Vagina (tissue), 2 donors: ENCODE data around the gene BSN. TPM values are rescaled to one million over a fixed set of nuclear protein-coding genes. Genes with fewer than 3 reads are reported as not detected.

ENCODE experiments used
- DNase-seq, 2 donors: peaks; one replicate each; pipeline ENCODE4 v3.0.0-alpha.2; 2017; ENCODE audit errors: extremely low spot score in 2 of 2
- H3K27ac ChIP-seq: fragments of 200-600 bp; sonication (generic); one replicate; pipeline ENCODE4 v1.5.1; 2019
- H3K27me3 ChIP-seq: fragments of 200-600 bp; sonication (generic); one replicate; pipeline ENCODE4 v1.5.1; 2019
- H3K36me3 ChIP-seq, 2 donors: fragments of 200-600 bp; sonication (generic); one replicate each; pipeline ENCODE4 v1.5.1; 2017 to 2019
- H3K4me1 ChIP-seq: fragments of 200-600 bp; sonication (generic); one replicate; pipeline ENCODE4 v1.5.1; 2019
- H3K4me3 ChIP-seq, 2 donors: fragments of 200-600 bp; sonication (generic); 1 replicate in 1 of 2; 2 replicates in 1 of 2; pipeline ENCODE4 v1.5.1; 2016 to 2019
- H3K9me3 ChIP-seq: fragments of 200-600 bp; sonication (generic); one replicate; pipeline ENCODE4 v1.5.1; 2019
- POLR2A ChIP-seq, 2 donors: fragments of 450-650 bp; IDR thresholded peaks; one replicate each; pipeline ENCODE4 v1.6.1; 2017; ENCODE audit warnings: antibody characterized with exemption in 2 of 2, mild to moderate bottlenecking in 2 of 2, moderate library complexity in 2 of 2
- POLR2AphosphoS5 ChIP-seq, 2 donors: sonication (generic); formaldehyde crosslinking; IDR thresholded peaks; one replicate each; pipeline ENCODE4 v1.9.0; 2017; ENCODE audit warnings: antibody characterized with exemption in 2 of 2, mild to moderate bottlenecking in 2 of 2, low read depth in 1 of 2; ENCODE audit not compliant: insufficient read depth in 1 of 2
- intact Hi-C: fragments of 100-400 bp; cut with DNase I; formaldehyde crosslinking; loops from one replicate; pipeline ENCODE4 v1.15.1; 2023
- total RNA-seq: library from RNA; depleted of rRNA; stranded (reverse); fragments of >200 nt; gene quantifications from one replicate; pipeline ENCODE4 v1.2.3, GENCODE V29; 2016
- TF ChIP-seq, protein P1 (sequence below), 3 experiments: fragments of 450-650 bp in 2 of 3; fragments of 200-600 bp in 1 of 3; sonication (generic) in 1 of 3; IDR thresholded peaks; one replicate each; pipeline ENCODE4 v1.5.1; 2017 to 2019; ENCODE audit warnings: antibody characterized with exemption in 3 of 3, mild to moderate bottlenecking in 2 of 3, moderate library complexity in 2 of 3

Gene BSN
- total RNA-seq, 1 donor from 2014 or later: 0.74 TPM

DNA sequence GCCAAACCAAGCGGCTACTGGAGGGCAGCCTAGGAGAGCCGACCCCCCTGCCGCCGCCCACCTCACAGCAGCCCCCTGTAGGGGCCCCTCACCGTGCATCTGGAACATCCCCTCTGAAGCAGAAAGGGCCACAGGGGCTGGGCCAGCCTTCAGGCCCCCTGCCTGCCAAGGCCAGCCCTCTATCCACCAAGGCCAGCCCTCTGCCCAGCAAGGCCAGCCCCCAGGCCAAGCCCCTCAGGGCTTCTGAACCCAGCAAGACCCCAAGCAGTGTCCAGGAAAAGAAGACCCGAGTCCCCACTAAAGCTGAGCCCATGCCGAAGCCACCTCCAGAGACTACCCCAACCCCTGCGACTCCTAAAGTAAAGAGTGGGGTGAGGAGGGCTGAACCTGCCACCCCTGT lies 96.4 kb downstream of the BSN start:
- TF ChIP-seq, protein P1, sequence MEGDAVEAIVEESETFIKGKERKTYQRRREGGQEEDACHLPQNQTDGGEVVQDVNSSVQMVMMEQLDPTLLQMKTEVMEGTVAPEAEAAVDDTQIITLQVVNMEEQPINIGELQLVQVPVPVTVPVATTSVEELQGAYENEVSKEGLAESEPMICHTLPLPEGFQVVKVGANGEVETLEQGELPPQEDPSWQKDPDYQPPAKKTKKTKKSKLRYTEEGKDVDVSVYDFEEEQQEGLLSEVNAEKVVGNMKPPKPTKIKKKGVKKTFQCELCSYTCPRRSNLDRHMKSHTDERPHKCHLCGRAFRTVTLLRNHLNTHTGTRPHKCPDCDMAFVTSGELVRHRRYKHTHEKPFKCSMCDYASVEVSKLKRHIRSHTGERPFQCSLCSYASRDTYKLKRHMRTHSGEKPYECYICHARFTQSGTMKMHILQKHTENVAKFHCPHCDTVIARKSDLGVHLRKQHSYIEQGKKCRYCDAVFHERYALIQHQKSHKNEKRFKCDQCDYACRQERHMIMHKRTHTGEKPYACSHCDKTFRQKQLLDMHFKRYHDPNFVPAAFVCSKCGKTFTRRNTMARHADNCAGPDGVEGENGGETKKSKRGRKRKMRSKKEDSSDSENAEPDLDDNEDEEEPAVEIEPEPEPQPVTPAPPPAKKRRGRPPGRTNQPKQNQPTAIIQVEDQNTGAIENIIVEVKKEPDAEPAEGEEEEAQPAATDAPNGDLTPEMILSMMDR (IDR thresholded peaks at IDR 0.05): no peak
- TF ChIP-seq POLR2A (IDR thresholded peaks at IDR 0.05): no peak
- no peak for TF ChIP-seq POLR2AphosphoS5 (IDR thresholded peaks at IDR 0.05; ENCODE audit: insufficient read depth in 1 of 2, low read depth in 1 of 2)
- intact Hi-C loops: no loop called here
- no peak overlapping the region for H3K4me3 ChIP-seq
- no peaks in the 10 kb centered on the region for H3K27me3 ChIP-seq
- no peak for DNase-seq
- H3K36me3 ChIP-seq: no peaks in the 10 kb centered on the region
- no peak overlapping the region for H3K27ac ChIP-seq
- no peaks in the 10 kb centered on the region for H3K4me1 ChIP-seq
- no peaks in the 10 kb centered on the region for H3K9me3 ChIP-seq

DNA sequence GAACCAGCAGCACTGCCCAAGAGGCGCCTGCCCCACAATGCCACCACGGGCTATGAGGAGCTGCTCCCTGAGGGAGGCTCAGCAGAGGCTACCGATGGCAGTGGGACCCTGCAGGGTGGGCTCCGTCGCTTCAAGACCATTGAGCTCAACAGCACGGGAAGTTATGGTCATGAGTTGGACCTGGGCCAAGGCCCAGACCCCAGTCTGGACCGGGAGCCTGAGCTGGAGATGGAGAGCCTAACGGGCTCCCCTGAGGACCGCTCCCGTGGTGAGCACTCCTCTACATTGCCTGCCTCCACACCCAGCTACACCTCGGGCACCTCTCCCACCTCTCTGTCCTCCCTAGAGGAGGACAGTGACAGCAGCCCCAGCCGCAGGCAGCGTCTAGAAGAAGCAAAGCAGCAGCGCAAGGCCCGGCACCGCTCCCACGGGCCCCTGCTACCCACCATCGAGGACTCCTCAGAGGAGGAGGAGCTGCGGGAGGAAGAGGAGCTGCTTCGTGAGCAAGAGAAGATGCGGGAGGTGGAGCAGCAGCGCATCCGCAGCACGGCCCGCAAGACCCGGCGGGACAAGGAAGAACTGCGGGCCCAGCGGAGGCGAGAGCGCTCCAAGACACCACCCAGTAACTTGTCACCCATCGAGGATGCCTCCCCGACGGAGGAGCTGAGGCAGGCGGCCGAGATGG lies 98.1 kb downstream of the BSN start:
- no peaks in the 10 kb centered on the region for H3K4me1 ChIP-seq
- no peak overlapping the region for H3K4me3 ChIP-seq
- DNase-seq: no peak
- intact Hi-C loops: no loop called here
- H3K27me3 ChIP-seq: no peaks in the 10 kb centered on the region
- no peaks in the 10 kb centered on the region for H3K36me3 ChIP-seq
- H3K27ac ChIP-seq: no peak overlapping the region
- no peak for TF ChIP-seq POLR2AphosphoS5 (IDR thresholded peaks at IDR 0.05; ENCODE audit: insufficient read depth in 1 of 2, low read depth in 1 of 2)
- no peaks in the 10 kb centered on the region for H3K9me3 ChIP-seq

DNA sequence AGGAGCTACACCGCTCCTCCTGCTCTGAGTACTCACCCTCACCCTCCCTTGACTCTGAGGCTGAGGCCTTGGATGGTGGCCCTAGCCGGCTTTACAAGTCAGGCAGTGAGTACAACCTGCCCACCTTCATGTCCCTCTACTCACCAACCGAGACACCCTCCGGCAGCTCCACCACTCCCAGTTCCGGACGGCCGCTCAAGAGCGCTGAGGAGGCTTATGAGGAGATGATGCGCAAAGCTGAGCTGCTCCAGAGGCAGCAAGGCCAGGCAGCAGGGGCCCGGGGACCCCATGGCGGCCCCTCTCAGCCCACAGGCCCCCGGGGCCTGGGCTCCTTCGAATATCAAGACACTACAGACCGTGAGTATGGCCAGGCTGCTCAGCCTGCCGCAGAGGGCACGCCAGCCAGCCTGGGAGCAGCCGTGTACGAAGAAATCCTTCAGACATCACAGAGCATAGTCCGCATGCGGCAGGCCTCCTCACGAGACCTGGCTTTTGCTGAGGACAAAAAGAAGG lies 98.7 kb downstream of the BSN start:
- no peak overlapping the region for H3K4me3 ChIP-seq
- TF ChIP-seq, protein P1 (IDR thresholded peaks at IDR 0.05): no peak
- no peak for TF ChIP-seq POLR2AphosphoS5 (IDR thresholded peaks at IDR 0.05; ENCODE audit: insufficient read depth in 1 of 2, low read depth in 1 of 2)
- H3K27me3 ChIP-seq: no peaks in the 10 kb centered on the region
- no peaks in the 10 kb centered on the region for H3K9me3 ChIP-seq
- no peaks in the 10 kb centered on the region for H3K4me1 ChIP-seq
- H3K36me3 ChIP-seq: no peaks in the 10 kb centered on the region
- DNase-seq: no peak
- intact Hi-C loops: no loop called here
- H3K27ac ChIP-seq: no peak overlapping the region

DNA sequence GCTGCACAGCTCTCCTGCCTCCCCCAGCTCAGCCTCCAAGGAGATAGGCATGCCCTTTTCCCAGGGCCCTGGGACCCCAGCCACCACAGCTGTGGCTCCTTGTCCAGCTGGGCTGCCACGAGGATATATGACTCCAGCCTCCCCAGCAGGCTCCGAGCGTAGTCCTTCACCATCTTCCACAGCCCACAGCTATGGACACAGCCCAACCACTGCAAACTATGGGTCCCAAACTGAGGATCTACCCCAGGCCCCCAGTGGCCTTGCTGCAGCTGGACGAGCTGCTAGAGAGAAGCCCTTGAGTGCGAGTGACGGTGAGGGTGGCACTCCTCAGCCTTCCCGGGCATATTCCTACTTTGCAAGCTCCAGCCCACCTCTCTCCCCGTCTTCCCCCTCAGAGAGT lies 99.3 kb downstream of the BSN start:
- TF ChIP-seq POLR2AphosphoS5 (IDR thresholded peaks at IDR 0.05; ENCODE audit: insufficient read depth in 1 of 2, low read depth in 1 of 2) (no peak), POLR2A (IDR thresholded peaks at IDR 0.05) (no peak)
- TF ChIP-seq, protein P1 (IDR thresholded peaks at IDR 0.05): no peak
- no peaks in the 10 kb centered on the region for H3K9me3 ChIP-seq
- no peak for DNase-seq
- no peak overlapping the region for H3K27ac ChIP-seq
- no peak overlapping the region for H3K4me3 ChIP-seq
- H3K27me3 ChIP-seq: no peaks in the 10 kb centered on the region
- no peaks in the 10 kb centered on the region for H3K4me1 ChIP-seq
- intact Hi-C loops: no loop called here
- no peaks in the 10 kb centered on the region for H3K36me3 ChIP-seq

DNA sequence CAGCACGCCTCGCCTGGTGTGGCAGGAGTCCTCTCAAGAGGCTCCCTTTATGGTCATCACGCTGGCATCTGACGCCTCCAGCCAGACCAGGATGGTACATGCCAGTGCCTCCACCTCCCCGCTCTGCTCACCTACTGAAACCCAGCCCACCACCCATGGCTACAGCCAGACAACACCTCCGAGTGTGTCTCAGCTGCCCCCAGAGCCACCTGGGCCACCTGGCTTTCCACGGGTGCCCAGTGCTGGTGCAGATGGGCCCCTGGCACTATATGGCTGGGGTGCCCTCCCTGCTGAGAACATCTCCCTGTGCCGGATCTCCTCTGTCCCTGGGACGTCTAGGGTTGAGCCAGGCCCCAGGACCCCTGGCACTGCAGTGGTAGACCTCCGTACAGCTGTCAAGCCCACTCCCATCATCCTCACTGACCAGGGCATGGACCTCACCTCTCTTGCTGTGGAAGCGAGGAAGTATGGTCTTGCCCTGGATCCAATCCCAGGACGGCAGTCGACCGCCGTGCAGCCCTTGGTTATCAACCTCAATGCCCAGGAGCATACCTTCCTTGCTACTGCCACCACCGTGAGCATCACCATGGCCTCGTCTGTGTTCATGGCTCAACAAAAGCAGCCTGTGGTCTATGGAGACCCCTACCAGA lies 100.0 kb downstream of the BSN start:
- intact Hi-C loops: no loop called here
- H3K27ac ChIP-seq: no peak overlapping the region
- no peaks in the 10 kb centered on the region for H3K9me3 ChIP-seq
- H3K4me1 ChIP-seq: no peaks in the 10 kb centered on the region
- no peak for DNase-seq
- no peaks in the 10 kb centered on the region for H3K27me3 ChIP-seq
- TF ChIP-seq POLR2A (IDR thresholded peaks at IDR 0.05) (no peak), POLR2AphosphoS5 (IDR thresholded peaks at IDR 0.05; ENCODE audit: insufficient read depth in 1 of 2, low read depth in 1 of 2) (no peak)
- TF ChIP-seq, protein P1 (IDR thresholded peaks at IDR 0.05): no peak
- no peak overlapping the region for H3K4me3 ChIP-seq
- no peaks in the 10 kb centered on the region for H3K36me3 ChIP-seq
